NCI-H128 (cell line): Measurements from ENCODE around the gene FAM83B.
"Not testable (repeated sequence)": the region's sequence is repeated elsewhere in the genome, so short reads cannot be mapped to it uniquely, and the experiment has no call there.

Source experiments
- DNase-seq: peaks from one replicate; lab custom pipeline; 2025; ENCODE audit not compliant: unreplicated experiment; lab: John Stamatoyannopoulos, UW

Gene FAM83B, protein sequence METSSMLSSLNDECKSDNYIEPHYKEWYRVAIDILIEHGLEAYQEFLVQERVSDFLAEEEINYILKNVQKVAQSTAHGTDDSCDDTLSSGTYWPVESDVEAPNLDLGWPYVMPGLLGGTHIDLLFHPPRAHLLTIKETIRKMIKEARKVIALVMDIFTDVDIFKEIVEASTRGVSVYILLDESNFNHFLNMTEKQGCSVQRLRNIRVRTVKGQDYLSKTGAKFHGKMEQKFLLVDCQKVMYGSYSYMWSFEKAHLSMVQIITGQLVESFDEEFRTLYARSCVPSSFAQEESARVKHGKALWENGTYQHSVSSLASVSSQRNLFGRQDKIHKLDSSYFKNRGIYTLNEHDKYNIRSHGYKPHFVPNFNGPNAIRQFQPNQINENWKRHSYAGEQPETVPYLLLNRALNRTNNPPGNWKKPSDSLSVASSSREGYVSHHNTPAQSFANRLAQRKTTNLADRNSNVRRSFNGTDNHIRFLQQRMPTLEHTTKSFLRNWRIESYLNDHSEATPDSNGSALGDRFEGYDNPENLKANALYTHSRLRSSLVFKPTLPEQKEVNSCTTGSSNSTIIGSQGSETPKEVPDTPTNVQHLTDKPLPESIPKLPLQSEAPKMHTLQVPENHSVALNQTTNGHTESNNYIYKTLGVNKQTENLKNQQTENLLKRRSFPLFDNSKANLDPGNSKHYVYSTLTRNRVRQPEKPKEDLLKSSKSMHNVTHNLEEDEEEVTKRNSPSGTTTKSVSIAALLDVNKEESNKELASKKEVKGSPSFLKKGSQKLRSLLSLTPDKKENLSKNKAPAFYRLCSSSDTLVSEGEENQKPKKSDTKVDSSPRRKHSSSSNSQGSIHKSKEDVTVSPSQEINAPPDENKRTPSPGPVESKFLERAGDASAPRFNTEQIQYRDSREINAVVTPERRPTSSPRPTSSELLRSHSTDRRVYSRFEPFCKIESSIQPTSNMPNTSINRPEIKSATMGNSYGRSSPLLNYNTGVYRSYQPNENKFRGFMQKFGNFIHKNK

DNA sequence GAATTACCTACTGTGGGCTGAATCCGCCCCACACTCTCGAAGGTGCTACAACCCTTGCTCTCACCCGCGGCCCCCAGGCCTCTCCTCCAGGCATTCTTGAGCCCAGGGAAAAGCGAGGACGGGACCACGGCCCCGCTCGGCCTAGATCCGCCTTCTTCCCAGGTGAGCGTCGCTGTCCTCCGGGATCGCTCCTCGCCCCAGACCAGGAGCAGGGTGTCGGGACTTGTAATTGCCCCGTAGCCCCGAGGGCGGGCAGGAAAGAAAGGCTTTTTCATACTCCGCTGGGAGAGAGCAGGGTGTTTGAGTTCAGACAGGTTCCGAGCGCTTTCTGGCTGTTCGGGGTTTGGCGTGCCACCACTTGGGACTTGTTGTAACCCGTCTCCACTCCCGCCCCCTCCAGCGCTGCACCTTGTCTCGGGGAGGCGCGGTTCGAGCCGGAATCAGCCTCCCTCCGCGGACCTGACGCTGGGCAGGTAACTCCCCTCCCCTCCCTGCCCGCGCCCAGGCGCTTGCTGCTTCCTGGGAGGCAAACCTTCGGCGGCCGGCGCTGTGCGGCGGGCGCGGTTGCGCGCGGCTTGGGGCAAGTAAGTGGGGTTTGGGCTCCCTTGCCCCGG, at the start of gene FAM83B:
TSS of gene FAM83B (plus strand) at position 529 of the 614 bp plus-strand sequence. CDS start 23,476 bp downstream, outside the sequence.
- no peak for DNase-seq

DNA sequence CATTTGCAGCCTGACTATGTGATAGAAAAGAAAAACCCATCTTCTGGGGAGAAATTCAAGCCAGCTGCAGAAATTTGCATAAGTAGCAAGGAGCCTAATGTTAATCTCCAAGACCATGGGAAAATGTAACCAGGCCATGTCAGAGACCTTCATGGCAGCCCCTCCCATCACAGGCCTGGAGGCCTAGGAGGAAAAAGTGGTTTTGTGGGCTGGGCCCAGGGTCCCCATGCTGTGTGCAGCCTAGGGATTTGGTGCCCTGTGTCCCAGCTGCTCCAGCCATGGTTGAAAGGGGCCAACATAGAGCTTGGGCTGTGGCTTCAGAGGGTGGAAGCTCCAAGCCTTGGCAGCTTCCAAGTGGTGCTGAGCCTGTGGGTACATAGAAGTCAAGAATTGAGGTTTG, 49.7 kb upstream of the FAM83B start:
- DNase-seq, result not testable (repeated sequence)

DNA sequence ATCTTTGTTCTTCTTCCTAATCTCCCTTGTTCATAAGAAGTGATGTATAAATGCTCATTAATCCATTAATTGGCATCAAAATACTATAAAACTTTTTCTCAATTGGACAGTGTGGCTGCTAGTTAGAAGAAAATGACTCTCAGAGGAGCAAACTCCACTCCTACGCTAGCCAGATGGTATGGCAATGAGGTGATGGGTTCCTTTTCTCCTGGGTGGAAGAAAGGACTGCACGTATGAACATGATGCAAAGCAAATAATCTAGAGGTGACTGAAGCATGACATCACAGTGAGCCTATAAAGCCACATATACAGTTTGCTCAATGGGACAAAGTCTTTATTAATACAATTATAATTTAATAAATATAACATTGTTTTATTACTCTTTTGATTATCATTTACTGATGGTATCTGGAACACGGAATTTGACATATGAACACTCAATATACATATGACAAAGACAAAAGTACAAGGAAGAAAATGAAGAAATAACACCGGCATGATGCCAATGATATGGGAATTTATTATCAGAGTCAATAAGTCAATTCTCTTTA, 46.4 kb upstream of the FAM83B start:
- no peak for DNase-seq

DNA sequence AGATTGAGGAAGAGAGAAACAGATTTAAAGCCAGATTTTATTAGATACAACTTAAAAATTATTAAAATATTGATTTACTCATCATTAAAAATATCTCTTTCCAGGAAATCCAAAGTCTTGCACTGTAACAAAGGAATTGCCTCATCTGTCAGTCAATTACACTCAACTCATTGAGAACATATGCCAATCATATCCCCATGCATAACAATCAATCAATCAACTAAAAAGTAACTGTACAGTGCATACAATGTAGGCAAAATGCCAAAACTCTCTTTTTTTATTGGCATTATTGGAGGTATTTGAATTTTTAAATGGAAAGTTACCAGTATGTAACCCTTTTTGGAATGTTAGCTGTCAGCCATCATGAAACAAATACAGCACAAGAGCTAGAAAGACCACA, 45.3 kb upstream of the FAM83B start:
- DNase-seq, result no peak

DNA sequence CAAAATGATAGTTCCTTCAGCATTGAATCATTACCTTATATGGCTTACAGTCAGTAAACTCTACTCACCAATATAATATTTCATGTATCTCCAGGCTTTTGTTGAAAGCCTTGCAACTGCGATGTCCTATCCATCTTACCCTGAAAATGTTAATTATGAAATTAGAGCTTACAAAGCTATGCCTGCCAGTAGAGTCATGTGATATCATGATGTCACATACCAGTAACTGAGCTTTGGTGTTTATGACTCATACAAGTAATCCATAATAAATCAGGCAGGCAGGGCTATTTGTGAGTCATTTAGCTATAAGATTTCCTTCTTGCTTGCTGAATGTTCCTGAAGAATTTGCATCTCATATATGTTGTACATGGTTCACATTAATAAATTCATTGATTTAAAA, 44.9 kb upstream of the FAM83B start:
- DNase-seq, result no peak

DNA sequence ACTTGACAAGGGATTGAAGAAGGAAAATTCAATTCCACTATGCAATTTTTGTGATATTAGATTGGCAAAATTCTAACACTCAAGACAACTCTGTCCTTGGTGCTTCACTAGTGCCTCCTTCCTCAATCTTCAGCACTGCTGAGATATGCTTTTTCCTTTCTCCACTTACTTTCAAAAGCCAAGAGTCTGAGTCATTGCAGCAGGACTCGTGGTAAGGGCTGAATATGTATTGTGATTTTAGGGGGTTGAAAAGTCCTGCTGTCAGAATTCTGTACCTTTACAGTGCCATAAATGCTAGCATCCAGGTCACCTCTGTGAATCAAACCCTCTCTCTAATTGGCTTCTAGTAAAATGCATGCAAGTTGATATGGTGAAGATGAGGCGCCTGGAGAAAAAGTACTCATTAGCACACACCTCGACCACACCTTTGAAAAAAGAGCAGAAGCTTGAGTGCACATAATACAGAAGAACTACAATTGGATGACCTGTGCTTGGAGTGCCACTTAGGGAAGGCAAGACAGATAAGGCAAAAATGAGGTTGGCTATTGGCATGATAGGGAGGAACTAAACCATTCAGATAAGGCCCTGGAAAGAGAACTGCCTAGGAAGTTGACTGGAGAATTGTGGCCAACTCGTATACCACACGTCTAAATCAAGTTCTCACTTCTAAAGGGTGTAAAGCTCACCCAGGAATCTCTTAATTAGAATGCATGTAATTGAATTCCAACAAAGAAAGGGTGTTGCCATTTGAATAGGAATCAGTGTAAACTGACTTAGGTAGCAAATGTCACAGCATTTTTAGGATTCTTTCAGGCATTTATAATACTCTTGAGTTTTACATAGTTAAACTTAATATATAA, 43.6 kb upstream of the FAM83B start:
- no peak for DNase-seq

DNA sequence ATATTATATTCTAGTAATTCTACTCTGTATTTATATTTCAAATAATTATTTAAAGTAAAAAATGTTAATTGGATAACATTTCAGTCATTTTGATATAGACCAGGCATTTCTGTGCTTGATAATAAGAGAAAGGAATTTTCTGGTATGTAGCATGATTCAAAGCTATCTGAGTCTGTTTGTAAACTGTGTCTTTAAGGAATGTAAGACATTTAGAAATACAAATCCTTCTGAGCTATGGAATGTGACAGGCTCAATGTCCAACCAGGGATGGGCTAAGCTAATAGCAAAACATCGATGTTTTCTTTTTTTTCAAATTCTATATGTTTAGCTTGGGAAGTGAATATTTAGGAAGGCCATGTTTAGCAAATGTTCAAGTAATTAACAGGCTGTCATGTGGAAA, 41.5 kb upstream of the FAM83B start:
- DNase-seq, result no peak

DNA sequence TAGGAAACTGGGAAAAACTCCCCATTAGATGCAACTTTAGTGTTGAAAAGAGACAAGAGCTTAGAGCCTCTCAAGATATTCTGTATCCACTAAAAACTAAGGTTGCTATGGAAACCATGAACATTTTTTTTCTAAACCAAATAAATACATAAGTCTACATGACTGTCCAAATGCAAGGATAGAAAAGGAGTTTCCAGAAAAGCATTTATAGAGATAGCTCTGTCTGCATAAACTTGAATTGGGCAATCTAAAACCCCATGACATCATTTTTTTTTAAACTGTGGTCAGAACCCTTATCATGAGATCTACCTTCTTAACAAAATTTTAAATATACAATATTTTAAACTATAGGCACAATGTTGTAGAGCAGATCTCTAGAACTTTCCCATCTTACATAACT, 36.4 kb upstream of the FAM83B start:
- no peak for DNase-seq

DNA sequence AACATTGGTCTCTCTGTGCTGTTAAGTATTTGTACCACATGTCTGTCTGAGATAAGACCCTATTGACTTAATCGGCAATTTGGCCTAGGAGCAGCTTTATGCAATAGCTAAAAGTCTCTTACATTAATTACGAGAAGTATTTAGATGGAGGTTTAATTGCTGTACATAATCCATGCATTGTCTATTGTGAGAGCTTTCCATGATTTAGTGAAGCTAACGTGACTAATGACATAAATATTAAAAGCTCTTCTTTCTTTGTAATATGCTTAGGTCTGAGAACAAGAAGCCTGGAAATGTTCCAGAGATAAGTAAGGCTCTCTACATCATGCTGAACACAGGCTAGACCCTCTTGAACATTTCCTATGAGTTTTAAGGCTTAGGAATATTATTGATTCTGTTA, 32.7 kb upstream of the FAM83B start:
- DNase-seq, result no peak

DNA sequence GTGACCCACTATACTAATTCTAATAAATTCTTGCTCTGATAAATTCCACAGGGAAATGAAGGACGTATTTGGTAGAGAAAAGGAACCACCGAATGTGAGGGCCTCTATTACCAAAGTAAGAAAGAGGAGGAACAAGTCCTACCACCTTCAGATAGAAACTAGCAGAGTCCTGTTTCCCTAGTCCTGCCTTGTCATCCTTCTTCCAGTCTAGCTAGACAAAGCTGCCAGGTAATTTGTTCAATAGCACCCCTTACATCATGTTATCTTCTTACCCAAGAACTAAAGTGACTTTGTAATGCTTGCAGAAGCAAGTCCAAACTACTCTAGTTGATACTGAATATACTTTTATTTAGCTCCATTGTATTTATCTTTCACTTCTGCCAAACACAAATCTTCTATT, 29.3 kb upstream of the FAM83B start:
- no peak for DNase-seq

DNA sequence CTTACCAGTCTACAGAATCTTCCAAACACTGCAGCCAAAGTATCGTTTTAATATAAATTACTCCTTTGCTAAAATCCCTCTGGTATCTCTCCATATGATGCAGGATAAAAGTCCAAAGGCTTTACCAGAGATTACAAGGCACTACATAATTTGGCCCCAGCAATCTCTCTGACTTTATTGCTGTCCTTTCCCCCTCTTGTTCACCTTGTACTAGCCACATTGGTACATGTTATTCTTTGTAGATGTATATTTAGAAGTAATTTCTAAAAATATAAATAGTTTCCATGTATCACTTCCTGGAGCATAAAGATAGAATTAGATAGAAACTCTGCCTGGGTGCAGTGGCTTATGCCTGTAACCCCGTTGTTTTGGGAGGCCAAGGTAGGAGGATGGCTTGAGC, 28.7 kb upstream of the FAM83B start:
- no peak for DNase-seq

DNA sequence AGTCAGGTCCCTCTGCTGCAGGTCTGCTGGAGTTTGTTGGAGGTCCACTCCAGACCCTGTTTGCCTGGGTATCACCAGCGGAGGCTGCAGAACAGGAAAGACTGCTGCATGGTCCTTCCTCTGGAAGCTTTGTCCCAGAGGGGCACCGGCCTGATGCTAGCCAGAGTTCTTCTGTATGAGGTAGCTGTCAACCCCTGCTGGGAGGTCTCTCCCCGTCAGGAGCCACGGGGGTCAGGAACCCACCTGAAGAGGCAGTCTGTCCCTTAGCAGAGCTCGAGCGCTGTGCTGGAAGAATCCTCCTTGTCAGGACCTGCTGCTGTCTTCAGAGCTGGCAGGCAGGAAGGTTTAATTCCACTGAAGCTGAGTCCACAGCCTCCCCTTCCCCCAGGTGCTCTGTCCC, 22.3 kb upstream of the FAM83B start:
- DNase-seq, result not testable (repeated sequence)

DNA sequence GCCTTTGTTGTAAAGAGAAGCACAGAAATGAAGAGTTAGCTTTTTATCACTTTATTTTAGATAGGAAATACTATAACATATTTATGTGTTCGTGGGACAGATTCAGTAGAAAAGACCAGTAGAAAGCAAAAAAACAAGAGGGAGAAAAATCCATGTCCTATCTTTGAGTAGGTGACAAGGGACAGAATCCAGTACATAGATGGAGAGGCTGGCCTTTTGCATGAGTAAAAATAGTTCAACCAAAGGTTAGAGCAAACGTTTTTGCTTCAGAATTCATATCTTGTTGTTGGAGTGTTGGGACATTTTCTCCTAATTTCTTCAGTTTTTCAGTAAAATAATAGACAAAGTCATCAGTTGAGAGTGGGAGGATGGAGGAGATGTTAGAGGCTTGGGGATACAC, 19.6 kb upstream of the FAM83B start:
- no peak for DNase-seq

DNA sequence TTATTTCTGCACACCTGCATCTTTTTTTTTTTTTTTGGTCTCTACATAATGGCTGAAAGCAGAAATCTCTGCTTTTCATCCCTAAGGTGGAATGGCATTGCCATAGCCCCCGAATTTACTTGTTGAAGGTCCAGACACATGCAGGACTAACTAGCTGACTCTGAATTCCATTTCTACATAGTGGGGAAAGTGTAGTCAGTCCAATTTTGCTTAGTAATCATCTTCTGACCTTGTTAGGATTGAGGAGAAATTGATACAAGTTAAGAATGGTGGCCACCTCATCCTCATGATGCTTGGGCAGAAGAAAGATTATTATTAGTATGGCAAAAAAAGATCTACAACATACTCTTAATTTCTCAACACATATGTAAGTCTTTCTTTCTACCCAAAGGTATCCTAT, 16.4 kb upstream of the FAM83B start:
- DNase-seq, result no peak

DNA sequence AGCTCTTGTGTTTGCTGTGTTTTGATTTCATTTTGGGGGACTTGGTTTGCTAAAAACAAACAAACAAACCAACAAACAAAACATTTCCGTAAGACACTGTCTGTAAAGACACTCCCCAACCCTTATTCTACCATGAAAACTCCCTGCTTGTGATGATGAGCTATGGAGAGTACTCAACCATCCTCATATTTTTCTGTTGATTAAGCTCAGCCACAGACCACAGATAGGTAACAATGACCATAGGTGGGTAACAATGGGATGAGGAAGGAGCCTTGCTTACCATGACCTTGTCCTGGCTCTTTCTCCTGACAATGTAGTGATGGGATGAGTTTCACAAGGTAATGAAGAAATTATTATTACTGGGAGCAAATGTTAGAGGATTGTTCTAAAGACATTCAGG, 11.4 kb upstream of the FAM83B start:
- no peak for DNase-seq

DNA sequence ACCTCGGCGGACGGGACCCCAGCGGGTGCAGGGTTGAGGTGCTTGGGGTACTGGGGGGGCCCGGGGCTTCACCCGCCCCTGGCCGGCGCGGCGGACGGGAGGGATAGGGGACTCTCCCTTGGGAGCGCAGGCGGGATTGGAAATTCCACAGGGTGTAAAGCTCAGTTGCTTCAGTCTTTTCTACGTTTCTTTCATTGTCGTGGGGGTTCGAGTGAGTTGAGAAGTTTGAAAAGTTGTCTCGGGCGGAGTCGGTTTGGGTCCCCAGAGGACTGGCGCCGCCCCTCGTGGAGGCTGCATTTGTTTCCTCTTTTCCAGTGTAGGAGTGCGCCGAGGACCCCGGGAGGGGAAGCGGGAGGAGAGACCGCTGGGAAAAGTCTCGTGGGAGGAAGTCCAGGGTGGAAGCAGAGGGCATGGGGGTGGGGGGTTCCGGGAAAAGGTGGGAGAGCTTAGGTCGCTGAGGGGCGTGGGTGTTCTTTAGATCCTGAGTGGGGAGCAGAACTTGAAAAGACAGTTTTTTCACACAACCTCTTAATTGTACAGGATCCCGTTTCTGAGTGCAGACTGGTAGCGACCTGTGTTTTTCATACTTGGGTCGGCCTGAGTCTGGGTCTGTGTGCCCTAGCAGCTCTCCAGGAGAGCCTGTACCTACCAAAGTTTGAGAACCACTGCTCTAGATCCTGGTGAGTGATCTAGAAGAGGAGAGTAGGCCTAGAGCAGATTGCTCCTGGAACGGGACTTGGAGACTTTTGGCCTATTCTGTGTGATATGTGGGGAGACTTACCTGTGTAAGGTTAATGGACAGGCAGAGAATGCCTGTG, 495 bp downstream of the FAM83B start:
- no peak for DNase-seq

DNA sequence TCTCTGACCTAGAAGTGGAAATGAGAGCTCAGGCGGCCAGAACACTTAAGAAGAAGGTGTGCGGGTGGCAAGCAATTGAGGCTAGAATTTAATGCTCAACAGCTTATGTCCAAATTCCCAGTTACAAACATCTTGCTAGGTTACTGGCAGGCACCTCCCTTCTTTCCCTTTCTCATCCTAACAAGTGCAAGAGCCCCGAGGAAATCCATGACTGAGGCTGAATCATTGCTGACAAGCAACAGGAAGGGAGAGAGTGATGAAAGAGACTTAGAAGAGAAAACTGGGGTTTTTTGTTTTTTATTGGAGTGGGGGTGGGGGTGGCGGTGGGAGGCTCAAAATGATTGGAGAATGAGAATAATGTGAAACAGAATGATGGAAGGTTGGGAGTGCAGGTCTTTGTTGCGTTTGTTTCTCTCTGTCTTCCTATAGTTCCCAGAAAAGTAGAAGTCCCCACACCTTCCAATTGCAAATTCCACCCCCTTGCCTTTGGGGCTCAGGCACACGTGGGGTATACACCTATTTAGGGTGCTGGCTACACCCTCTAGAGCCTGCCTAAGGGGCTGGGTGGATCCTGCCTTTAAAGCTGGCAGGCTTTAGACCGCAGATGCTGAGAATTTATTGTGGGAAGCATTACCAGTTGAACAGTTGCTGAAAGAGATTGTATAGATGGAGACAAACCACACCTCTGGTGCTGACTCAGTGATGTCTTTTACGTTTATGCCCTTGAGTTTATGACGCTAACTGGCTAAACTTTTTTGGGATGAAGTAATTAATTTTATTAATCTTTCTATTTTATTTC, 1.4 kb downstream of the FAM83B start:
- DNase-seq, result no peak

DNA sequence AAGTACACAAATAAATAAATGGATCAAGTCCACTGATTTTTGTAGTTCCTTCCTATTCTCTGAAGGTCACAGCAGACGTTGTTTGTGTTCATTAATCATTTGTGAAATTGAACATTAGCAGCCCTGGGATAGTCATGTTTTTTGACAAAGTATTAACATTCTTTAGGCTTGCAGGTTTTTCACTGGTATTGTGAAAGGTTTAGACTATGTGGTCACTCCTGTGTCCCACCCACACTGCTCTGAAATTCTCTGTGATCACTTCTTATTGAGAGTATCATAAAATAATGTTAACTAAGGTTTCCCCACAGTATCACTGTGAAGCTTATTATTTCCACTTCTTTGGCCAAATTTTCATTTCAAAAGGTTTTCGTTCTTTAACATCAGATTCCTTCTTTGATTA, 3.5 kb downstream of the FAM83B start:
- DNase-seq, result no peak

DNA sequence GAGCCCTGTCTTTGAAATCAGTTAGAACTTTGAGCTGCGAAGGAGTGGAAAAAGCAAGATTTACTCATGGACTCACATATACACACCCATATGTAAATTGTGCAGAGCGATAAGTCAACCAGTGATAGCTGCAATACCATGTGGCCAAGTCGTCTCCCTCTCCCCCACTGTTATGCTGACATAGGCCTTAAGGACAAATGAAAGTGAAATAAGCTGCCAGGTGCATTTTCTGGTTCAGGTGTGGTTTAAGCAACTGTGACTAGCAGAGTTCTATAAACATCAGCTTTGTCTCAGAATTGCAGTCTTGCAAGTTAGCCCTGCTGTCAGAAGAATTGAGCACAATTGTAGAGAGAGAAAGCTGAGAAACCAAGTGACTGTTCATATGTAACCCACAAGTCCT, 9.6 kb downstream of the FAM83B start:
- no peak for DNase-seq
